Activated naive CD4-positive, alpha-beta T cell treated with anti-CD3 and anti-CD28 coated beads for 36 hours (primary cell): Measurements from ENCODE around the gene CCDC117. TPM values are rescaled to one million over a fixed set of nuclear protein-coding genes. Genes with fewer than 3 reads are reported as not detected.
"Not testable (repeated sequence)": the region's sequence is repeated elsewhere in the genome, so short reads cannot be mapped to it uniquely, and the experiment has no call there.

ENCODE experiments used
- CTCF ChIA-PET: fragments of 350-600 bp; sonication (Branson Sonifier 250); formaldehyde crosslinking; loops from one replicate; lab custom pipeline; 2021; ENCODE audit warnings: antibody characterized with exemption; lab: Charles Lee
- DNase-seq: peaks from one replicate; pipeline ENCODE4 v3.0.0-alpha.2; 2020
- H3K27ac Mint-ChIP-seq: one replicate; pipeline ENCODE4 v1.8.0; 2021; ENCODE audit warnings: mild to moderate bottlenecking, mixed read lengths
- H3K27me3 Mint-ChIP-seq: one replicate; pipeline ENCODE4 v1.8.0; 2021; ENCODE audit warnings: low read depth, mixed read lengths
- H3K36me3 Mint-ChIP-seq: one replicate; pipeline ENCODE4 v1.8.0; 2021; ENCODE audit warnings: low read depth, mixed read lengths
- H3K4me1 Mint-ChIP-seq: one replicate; pipeline ENCODE4 v1.8.0; 2021; ENCODE audit warnings: low read depth, mixed read lengths
- H3K4me3 Mint-ChIP-seq: one replicate; pipeline ENCODE4 v1.8.0; 2021; ENCODE audit warnings: mild to moderate bottlenecking, moderate library complexity, mixed read lengths
- H3K9me3 Mint-ChIP-seq: one replicate; pipeline ENCODE4 v1.8.0; 2021; ENCODE audit warnings: mixed read lengths
- intact Hi-C: fragments of 100-400 bp; cut with micrococcal nuclease; formaldehyde crosslinking; loops from one replicate; pipeline ENCODE4 v1.15.1; 2023
- total RNA-seq, 2 experiments: library from RNA; stranded (reverse); gene quantifications; one replicate each; pipeline ENCODE4 v1.2.3, GENCODE V29; 2021

CCDC117 gene
- total RNA-seq, 2 experiments from 2014 or later, result 28.2 to 28.6 TPM

GRCh38 chr22:28795932-28796856 is 23.7 kb downstream of the CCDC117 start:
- Mint-ChIP-seq H3K4me3 (no peak overlapping the region), H3K27me3 (no peaks in the 10 kb centered on the region), H3K36me3 (peaks cover 57% of the 10 kb centered on the region), H3K4me1 (peaks cover 56% of the 10 kb centered on the region), H3K27ac (peak overlapping the region; percentile 32), H3K9me3 (no peaks in the 10 kb centered on the region)
- intact Hi-C loops, result no loop called here
- no peak for DNase-seq
- CTCF ChIA-PET, result interaction anchor here (0.9 to 1.8 kb wide), 2 partner anchors 23 to 196 kb away, joined by 3 to 4 read pairs; partner anchors contain the start of gene CCDC117

GRCh38 chr22:28798810-28799605 is 26.5 kb downstream of the CCDC117 start:
- peak overlapping the region; percentile 89 for H3K4me3 Mint-ChIP-seq
- peaks cover 51% of the 10 kb centered on the region for H3K36me3 Mint-ChIP-seq
- DNase-seq, result peak; percentile 67

GRCh38 chr22:28799606-28800307 is 27.3 kb downstream of the CCDC117 start:
- intact Hi-C loops, result loop anchor here (1.0 to 5.0 kb wide), 6 partner anchors 12 to 882 kb away; partner anchors contain the start of genes HSCB and PITPNB
- peak; percentile 38 for DNase-seq
- Mint-ChIP-seq H3K4me1 (peaks cover 48% of the 10 kb centered on the region), H3K9me3 (no peaks in the 10 kb centered on the region), H3K27me3 (no peaks in the 10 kb centered on the region), H3K4me3 (peak overlapping the region; percentile 89), H3K36me3 (peaks cover 45% of the 10 kb centered on the region), H3K27ac (peak overlapping the region; percentile 97)
- CTCF ChIA-PET, result interaction anchor here (1.0 to 1.5 kb wide), 4 partner anchors 13 to 198 kb away, joined by 3 to 5 read pairs (median 5); partner anchors contain the start of gene CCDC117

More at GRCh38 chr22:28798810-28799605, 26.5 kb downstream of the CCDC117 start:
- CTCF ChIA-PET, result interaction anchor here (1.0 to 1.5 kb wide), 4 partner anchors 9 to 197 kb away, joined by 3 to 5 read pairs (median 5); partner anchors contain the start of gene CCDC117
- peak overlapping the region; percentile 97 for H3K27ac Mint-ChIP-seq
- H3K9me3 Mint-ChIP-seq, result no peaks in the 10 kb centered on the region
- no peaks in the 10 kb centered on the region for H3K27me3 Mint-ChIP-seq
- intact Hi-C loops, result loop anchor here (1.0 to 2.0 kb wide), 5 partner anchors 12 to 110 kb away; partner anchors contain the start of gene HSCB
- H3K4me1 Mint-ChIP-seq, result peaks cover 53% of the 10 kb centered on the region

- Mint-ChIP-seq H3K36me3 (peaks cover 39% of the 10 kb centered on the region), H3K27me3 (no peaks in the 10 kb centered on the region), H3K4me3 (peak within 1 kb of the TSS; percentile 89), H3K9me3 (no peaks in the 10 kb centered on the region), H3K4me1 (peaks cover 42% of the 10 kb centered on the region), H3K27ac (peak within 1 kb of the TSS; percentile 97)
- DNase-seq, result peak; percentile 90
- intact Hi-C loops, result loop anchor here (5.0 kb wide), 1 partner anchor 883 kb away; the partner anchor contains the start of gene PITPNB
- CTCF ChIA-PET, result interaction anchor here (0.6 to 1.5 kb wide), 7 partner anchors 10 to 29 kb away, joined by 3 to 5 read pairs (median 3); partner anchors contain the start of gene CCDC117
Measured at GRCh38 chr22:28800308-28801041, 28.0 kb downstream of the CCDC117 start, which contains the start of gene XBP1. XBP1 (minus strand) TSS chr22:28800569.

GRCh38 chr22:28801845-28802594 is 29.5 kb downstream of the CCDC117 start:
- Mint-ChIP-seq H3K4me3 (peak overlapping the region; percentile 69), H3K9me3 (no peaks in the 10 kb centered on the region), H3K4me1 (peaks cover 28% of the 10 kb centered on the region), H3K27ac (peak overlapping the region; percentile 82), H3K36me3 (peaks cover 25% of the 10 kb centered on the region), H3K27me3 (no peaks in the 10 kb centered on the region)
- CTCF ChIA-PET, result interaction anchor here (0.6 to 2.6 kb wide), 8 partner anchors 11 to 282 kb away, joined by 3 to 16 read pairs (median 8); no protein-coding TSS in a partner anchor
- intact Hi-C loops, result loop anchor here (1.0 to 5.0 kb wide), 2 partner anchors 27 to 885 kb away; partner anchors contain the start of gene PITPNB
- no peak for DNase-seq

GRCh38 chr22:28802595-28803123 is 30.2 kb downstream of the CCDC117 start:
- H3K9me3 Mint-ChIP-seq, result no peaks in the 10 kb centered on the region
- no peaks in the 10 kb centered on the region for H3K27me3 Mint-ChIP-seq
- H3K27ac Mint-ChIP-seq, result peak overlapping the region; percentile 82
- peaks cover 23% of the 10 kb centered on the region for H3K4me1 Mint-ChIP-seq
- peaks cover 25% of the 10 kb centered on the region for H3K36me3 Mint-ChIP-seq
- no peak for DNase-seq
- peak overlapping the region; percentile 69 for H3K4me3 Mint-ChIP-seq
- CTCF ChIA-PET, result interaction anchor here (0.6 to 2.6 kb wide), 6 partner anchors 10 to 281 kb away, joined by 3 to 16 read pairs (median 12); no protein-coding TSS in a partner anchor
- intact Hi-C loops, result loop anchor here (1.0 to 5.0 kb wide), 2 partner anchors 27 to 885 kb away; partner anchors contain the start of gene PITPNB

GRCh38 chr22:28805426-28805825 is 32.9 kb downstream of the CCDC117 start:
- peaks cover 29% of the 10 kb centered on the region for H3K4me1 Mint-ChIP-seq
- H3K4me3 Mint-ChIP-seq, H3K27me3 Mint-ChIP-seq, H3K27ac Mint-ChIP-seq, H3K36me3 Mint-ChIP-seq, H3K9me3 Mint-ChIP-seq, DNase-seq, intact Hi-C loops: not testable (repeated sequence)
- CTCF ChIA-PET, result interaction anchor here (0.7 kb wide), 1 partner anchor 22 kb away, joined by 4 read pairs; no protein-coding TSS in a partner anchor

GRCh38 chr22:28808716-28809355 is 36.3 kb downstream of the CCDC117 start:
- DNase-seq, result no peak
- intact Hi-C loops, result no loop called here
- CTCF ChIA-PET, result interaction anchor here (2.0 kb wide), 1 partner anchor 20 kb away, joined by 5 read pairs; no protein-coding TSS in a partner anchor
- Mint-ChIP-seq H3K9me3 (no peaks in the 10 kb centered on the region), H3K27me3 (no peaks in the 10 kb centered on the region), H3K36me3 (peaks cover 7% of the 10 kb centered on the region), H3K27ac (no peak overlapping the region), H3K4me1 (peaks cover 46% of the 10 kb centered on the region), H3K4me3 (no peak overlapping the region)

GRCh38 chr22:28810821-28811491 is 38.5 kb downstream of the CCDC117 start:
- Mint-ChIP-seq H3K27ac (peak overlapping the region; percentile 53), H3K9me3 (no peaks in the 10 kb centered on the region), H3K27me3 (no peaks in the 10 kb centered on the region), H3K4me3 (peak overlapping the region; percentile 54), H3K4me1 (peaks cover 61% of the 10 kb centered on the region), H3K36me3 (peaks cover 13% of the 10 kb centered on the region)
- DNase-seq, result peak; percentile 66
- intact Hi-C loops, result loop anchor here (1.0 to 10.0 kb wide), 5 partner anchors 12 to 366 kb away; partner anchors contain the start of genes TTC28 and ZNRF3
- CTCF ChIA-PET, result interaction anchor here (0.8 to 3.8 kb wide), 5 partner anchors 8 to 68 kb away, joined by 3 to 13 read pairs (median 5); no protein-coding TSS in a partner anchor
